HepG2 (cell line): Measurements from ENCODE around the gene CCDC158. TPM values are rescaled to one million over a fixed set of nuclear protein-coding genes. Genes with fewer than 3 reads are reported as not detected.

ENCODE experiments used
- ATAC-seq: fragments of 200-7000 bp; cut with Tn5 transposase; 3 replicates; pipeline ENCODE4 v1.9.1; 2020; ENCODE audit warnings: mild to moderate bottlenecking, moderate library complexity
- BruUV-seq: library from RNA; stranded (reverse); fragments of 400-500 nt; replicated peaks from 2 replicates; lab custom pipeline; 2021; lab: Mats Ljungman, UMichigan
- CTCF ChIA-PET: fragments of 300-600 bp; formaldehyde crosslinking; extraction: SDS; loops from one replicate; lab custom pipeline; 2021; ENCODE audit warnings: low total read pairs, inconsistent platforms, low intra/inter-chr PET ratio; lab: Yijun Ruan, JAX
- POLR2A ChIA-PET: fragments of 350-600 bp; sonication (Branson Sonifier 250); formaldehyde crosslinking; loops from one replicate; lab custom pipeline; 2020; ENCODE audit warnings: antibody characterized with exemption, inconsistent platforms; lab: Yijun Ruan, JAX
- DNase-seq: peaks from one replicate; pipeline ENCODE4 v3.0.0-alpha.2; 2015; ENCODE audit warnings: low spot score
- FAIRE-seq: peaks from 3 replicates; lab custom pipeline; 2011; peaks lifted over from hg19 to GRCh38; lab: Jason Lieb, UNC
- H2AFZ ChIP-seq: one replicate; pipeline ENCODE4 v1.6.1; 2011; ENCODE audit warnings: low read length, inconsistent platforms
- H3K27ac ChIP-seq: fragments of 300-600 bp; 3 replicates; pipeline ENCODE4 v1.8.0; 2011; ENCODE audit warnings: mixed run types, mild to moderate bottlenecking, mixed read lengths, low read length, inconsistent platforms; ENCODE audit not compliant: insufficient read depth; ENCODE audit errors: extremely low read length
- H3K27me3 ChIP-seq, 2 experiments: fragments of 200-600 bp in 1 of 2; 2 replicates in 1 of 2; 3 replicates in 1 of 2; pipeline versions ENCODE4 v1.6.0 to v1.8.0; 2011; ENCODE audit warnings: low read length in 2 of 2, mild to moderate bottlenecking in 2 of 2, moderate library complexity in 2 of 2, inconsistent platforms in 1 of 2; ENCODE audit not compliant: insufficient read depth in 2 of 2, control insufficient read depth in 1 of 2
- H3K36me3 ChIP-seq, 2 experiments: fragments of 200-600 bp in 1 of 2; replicated peaks in 1 of 2; 2 replicates in 1 of 2; 3 replicates in 1 of 2; pipeline versions ENCODE4 v1.5.1 to v1.8.0; 2011; ENCODE audit warnings: low read length in 2 of 2, inconsistent platforms in 1 of 2; ENCODE audit not compliant: insufficient read depth in 2 of 2, control insufficient read depth in 1 of 2
- H3K4me1 ChIP-seq: 2 replicates; pipeline ENCODE4 v1.5.1; 2012; ENCODE audit warnings: low read length, inconsistent platforms; ENCODE audit not compliant: insufficient read depth
- H3K4me2 ChIP-seq: 2 replicates; pipeline ENCODE4 v1.6.0; 2011; ENCODE audit warnings: low read depth, low read length, inconsistent platforms
- H3K4me3 ChIP-seq, 3 experiments: fragments of 200-600 bp in 1 of 3; sonication (generic), shearing (Covaris generic) in 1 of 3; replicated peaks in 1 of 3; 2 replicates each; pipeline ENCODE4 v1.5.1; 2011 to 2016; ENCODE audit warnings: low read length in 3 of 3, inconsistent platforms in 2 of 3, low read depth in 2 of 3, mild to moderate bottlenecking in 2 of 3, control low read depth in 1 of 3, mixed read lengths in 1 of 3; ENCODE audit not compliant: insufficient read depth in 1 of 3
- H3K79me2 ChIP-seq: one replicate; pipeline ENCODE4 v1.6.1; 2011; ENCODE audit warnings: low read length, inconsistent platforms; ENCODE audit not compliant: insufficient read depth
- H3K9ac ChIP-seq: 2 replicates; pipeline ENCODE4 v1.6.0; 2011; ENCODE audit warnings: mild to moderate bottlenecking, low read depth, low read length, inconsistent platforms; ENCODE audit not compliant: insufficient read depth
- H3K9me3 ChIP-seq: 2 replicates; pipeline ENCODE4 v1.5.1; 2012; ENCODE audit warnings: mild to moderate bottlenecking, low read length
- H4K20me1 ChIP-seq: 2 replicates; pipeline ENCODE4 v1.6.0; 2011; ENCODE audit warnings: inconsistent platforms, mild to moderate bottlenecking, low read length, moderate library complexity; ENCODE audit not compliant: insufficient read depth
- MAFK ChIP-seq, 2 experiments: IDR thresholded peaks in 1 of 2; conservative IDR thresholded peaks in 1 of 2; 2 replicates each; pipeline ENCODE4 v1.6.1; 2011; ENCODE audit warnings: improper control_type of control experiment in 2 of 2, low read length in 2 of 2
- NFE2L2 ChIP-seq: fragments of 150-350 bp; IDR thresholded peaks from 2 replicates; pipeline ENCODE4 v1.6.1; 2014; ENCODE audit warnings: low read length
- THAP11 ChIP-seq: IDR thresholded peaks from 2 replicates; pipeline ENCODE4 v1.6.1; 2016; ENCODE audit warnings: missing biosample characterization, missing genetic modification reagents
- ZNF124 ChIP-seq: sonication (generic); formaldehyde crosslinking; IDR thresholded peaks from 2 replicates; pipeline ENCODE4 v1.4.0; 2020; ENCODE audit warnings: missing genetic modification reagents
- ZNF296 ChIP-seq: sonication (generic); formaldehyde crosslinking; conservative IDR thresholded peaks from 2 replicates; pipeline ENCODE4 v1.5.0; 2020; ENCODE audit warnings: mild to moderate bottlenecking, missing genetic modification reagents
- WGBS: methylation state at CpG from one replicate; pipeline ENCODE4 v1.1.6; 2017; ENCODE audit warnings: low lambda C conversion rate; 5-methylcytosine and 5-hydroxymethylcytosine counted together
- in situ Hi-C: cut with HindIII; loops from 2 replicates; pipeline ENCODE4 v1.10.0; 2017; ENCODE audit warnings: low pct_unique_long_range_greater_than_20kb; ENCODE audit not compliant: extremely low pct_ligation_motif_present
- intact Hi-C: fragments of 100-400 bp; cut with micrococcal nuclease; formaldehyde crosslinking; loops from one replicate; pipeline ENCODE4 v1.10.0; 2022; ENCODE audit not compliant: unreplicated experiment
- polyA plus RNA-seq, 8 experiments: library from polyadenylated mRNA; depleted of rRNA in 3 of 8; stranded (reverse) in 7 of 8; unstranded in 1 of 8; fragments of >200 nt; fragmentation: Illumina TruSeq in 4 of 8; extraction: Trizol in 4 of 8; gene quantifications; 2 replicates each; pipeline versions ENCODE4 v1.2.1 to v1.2.3, GENCODE V29; 2011 to 2016; ENCODE audit warnings: low read depth in 4 of 8, missing spikeins in 1 of 8, mixed read lengths in 1 of 8; ENCODE audit not compliant: insufficient read depth in 1 of 8
- total RNA-seq, 5 experiments: library from RNA; depleted of rRNA; stranded (reverse); fragments of >200 nt; fragmentation: Illumina TruSeq; extraction: Trizol; gene quantifications; 2 replicates each; pipeline ENCODE4 v1.2.3, GENCODE V29; 2016; ENCODE audit warnings: low read depth in 1 of 5
- TF ChIP-seq, protein P1 (sequence below): sonication (generic); formaldehyde crosslinking; IDR thresholded peaks from 2 replicates; pipeline ENCODE4 v1.5.0; 2020; ENCODE audit warnings: mild to moderate bottlenecking, low read depth, missing genetic modification reagents, borderline replicate concordance
- TF ChIP-seq, protein P2 (sequence below): sonication (generic); formaldehyde crosslinking; IDR thresholded peaks from 2 replicates; pipeline ENCODE4 v1.4.0; 2020; ENCODE audit warnings: missing genetic modification reagents, borderline replicate concordance

The CCDC158 gene
- total and polyA plus RNA-seq, 2 of the 13 experiments (the other 11 are each of a cell fraction or from before 2014, with no cell fraction given), result not detected

DNA sequence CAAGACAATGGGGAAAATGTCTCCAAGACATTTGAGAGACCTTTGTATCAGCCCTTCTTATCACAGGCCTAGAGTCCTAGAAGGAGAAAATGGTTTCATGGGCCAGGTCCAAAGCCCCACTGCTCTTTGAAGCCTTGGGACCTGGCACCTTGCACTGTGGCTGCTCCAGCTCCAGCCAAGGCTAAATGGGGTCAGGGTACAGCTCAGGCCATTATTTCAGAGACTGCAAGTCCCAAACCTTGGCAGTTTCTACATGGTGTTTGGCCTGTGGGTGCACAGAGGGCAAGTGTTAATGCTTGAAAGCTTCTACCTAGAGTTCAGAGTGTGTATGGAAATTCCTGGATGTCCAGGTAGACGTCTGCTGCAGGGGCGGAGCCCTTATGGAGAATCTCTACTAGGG is 42.6 kb upstream of the CCDC158 start (continued):
- TF ChIP-seq, protein P1, sequence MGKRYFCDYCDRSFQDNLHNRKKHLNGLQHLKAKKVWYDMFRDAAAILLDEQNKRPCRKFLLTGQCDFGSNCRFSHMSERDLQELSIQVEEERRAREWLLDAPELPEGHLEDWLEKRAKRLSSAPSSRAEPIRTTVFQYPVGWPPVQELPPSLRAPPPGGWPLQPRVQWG (CRISPR knock-in tag), result no peak
- TF ChIP-seq, protein P2, sequence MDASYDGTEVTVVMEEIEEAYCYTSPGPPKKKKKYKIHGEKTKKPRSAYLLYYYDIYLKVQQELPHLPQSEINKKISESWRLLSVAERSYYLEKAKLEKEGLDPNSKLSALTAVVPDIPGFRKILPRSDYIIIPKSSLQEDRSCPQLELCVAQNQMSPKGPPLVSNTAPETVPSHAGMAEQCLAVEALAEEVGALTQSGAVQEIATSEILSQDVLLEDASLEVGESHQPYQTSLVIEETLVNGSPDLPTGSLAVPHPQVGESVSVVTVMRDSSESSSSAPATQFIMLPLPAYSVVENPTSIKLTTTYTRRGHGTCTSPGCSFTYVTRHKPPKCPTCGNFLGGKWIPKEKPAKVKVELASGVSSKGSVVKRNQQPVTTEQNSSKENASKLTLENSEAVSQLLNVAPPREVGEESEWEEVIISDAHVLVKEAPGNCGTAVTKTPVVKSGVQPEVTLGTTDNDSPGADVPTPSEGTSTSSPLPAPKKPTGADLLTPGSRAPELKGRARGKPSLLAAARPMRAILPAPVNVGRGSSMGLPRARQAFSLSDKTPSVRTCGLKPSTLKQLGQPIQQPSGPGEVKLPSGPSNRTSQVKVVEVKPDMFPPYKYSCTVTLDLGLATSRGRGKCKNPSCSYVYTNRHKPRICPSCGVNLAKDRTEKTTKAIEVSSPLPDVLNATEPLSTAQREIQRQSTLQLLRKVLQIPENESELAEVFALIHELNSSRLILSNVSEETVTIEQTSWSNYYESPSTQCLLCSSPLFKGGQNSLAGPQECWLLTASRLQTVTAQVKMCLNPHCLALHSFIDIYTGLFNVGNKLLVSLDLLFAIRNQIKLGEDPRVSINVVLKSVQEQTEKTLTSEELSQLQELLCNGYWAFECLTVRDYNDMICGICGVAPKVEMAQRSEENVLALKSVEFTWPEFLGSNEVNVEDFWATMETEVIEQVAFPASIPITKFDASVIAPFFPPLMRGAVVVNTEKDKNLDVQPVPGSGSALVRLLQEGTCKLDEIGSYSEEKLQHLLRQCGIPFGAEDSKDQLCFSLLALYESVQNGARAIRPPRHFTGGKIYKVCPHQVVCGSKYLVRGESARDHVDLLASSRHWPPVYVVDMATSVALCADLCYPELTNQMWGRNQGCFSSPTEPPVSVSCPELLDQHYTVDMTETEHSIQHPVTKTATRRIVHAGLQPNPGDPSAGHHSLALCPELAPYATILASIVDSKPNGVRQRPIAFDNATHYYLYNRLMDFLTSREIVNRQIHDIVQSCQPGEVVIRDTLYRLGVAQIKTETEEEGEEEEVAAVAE (CRISPR knock-in tag), result no peak

DNA sequence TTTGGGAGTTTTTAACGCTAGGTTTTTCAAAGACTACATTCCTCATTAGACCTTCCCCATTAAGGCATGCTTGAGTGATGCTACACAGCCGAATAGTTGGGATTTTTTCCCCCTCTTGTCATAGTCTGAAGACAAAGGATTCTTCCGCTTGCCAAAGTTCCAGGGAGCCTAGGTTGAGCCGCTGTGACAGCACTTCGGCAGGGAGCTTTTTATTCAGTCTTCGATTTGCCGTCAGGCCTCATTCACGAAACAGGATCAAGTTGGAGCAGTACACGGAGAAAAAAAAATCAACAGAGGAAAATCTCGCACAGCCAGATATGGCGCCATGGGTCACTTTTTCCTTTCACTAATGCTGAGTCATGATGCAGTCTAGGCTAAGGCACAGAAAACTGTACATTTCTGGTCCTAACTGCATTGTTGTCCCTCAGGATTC is 38.4 kb upstream of the CCDC158 start:
- H3K9ac ChIP-seq, result no peak overlapping the region
- no peak overlapping the region for H3K27ac ChIP-seq
- no peaks in the 10 kb centered on the region for H4K20me1 ChIP-seq
- DNase-seq, result no peak
- ChIA-PET POLR2A (no interaction called here), CTCF (no interaction called here)
- no peak overlapping the region for H3K4me2 ChIP-seq
- H2AFZ ChIP-seq, result no peak overlapping the region
- no peaks in the 10 kb centered on the region for H3K79me2 ChIP-seq
- no peak overlapping the region for H3K4me3 ChIP-seq
- no peaks in the 10 kb centered on the region for H3K4me1 ChIP-seq
- peaks cover 17% of the 10 kb centered on the region for H3K9me3 ChIP-seq
- H3K36me3 ChIP-seq, result no peaks in the 10 kb centered on the region
- FAIRE-seq, result no peak
- intact Hi-C loops (no loop called here), in situ Hi-C loops (no loop called here)
- TF ChIP-seq ZNF124 (CRISPR knock-in tag) (no peak), MAFK (conservative IDR thresholded peaks at IDR 0.05 in 1 of 2, IDR thresholded peaks at IDR 0.05 in 1 of 2; ENCODE audit: low read length in 2 of 2) (peak; percentile 40 to 59; a peak in 3 of 4 replicates), ZNF296 (CRISPR knock-in tag) (no peak), NFE2L2 (peak; percentile 80), THAP11 (CRISPR knock-in tag) (no peak)
- WGBS, result 67% methylated on average over 11 of the region's 11 CpGs
- BruUV-seq, result no TSS peak
- no peak for ATAC-seq
- H3K27me3 ChIP-seq, result no peaks in the 10 kb centered on the region
